GM19452 (cell line): ENCODE data around the gene PPIB.
"Not testable (repeated sequence)": the region's sequence is repeated elsewhere in the genome, so short reads cannot be mapped to it uniquely, and the experiment has no call there.

Experiments
- ATAC-seq: cut with Tn5 transposase; IDR thresholded peaks from one replicate; pipeline ENCODE4 v1.9.1; 2021; ENCODE audit not compliant: unreplicated experiment

PPIB gene

DNA sequence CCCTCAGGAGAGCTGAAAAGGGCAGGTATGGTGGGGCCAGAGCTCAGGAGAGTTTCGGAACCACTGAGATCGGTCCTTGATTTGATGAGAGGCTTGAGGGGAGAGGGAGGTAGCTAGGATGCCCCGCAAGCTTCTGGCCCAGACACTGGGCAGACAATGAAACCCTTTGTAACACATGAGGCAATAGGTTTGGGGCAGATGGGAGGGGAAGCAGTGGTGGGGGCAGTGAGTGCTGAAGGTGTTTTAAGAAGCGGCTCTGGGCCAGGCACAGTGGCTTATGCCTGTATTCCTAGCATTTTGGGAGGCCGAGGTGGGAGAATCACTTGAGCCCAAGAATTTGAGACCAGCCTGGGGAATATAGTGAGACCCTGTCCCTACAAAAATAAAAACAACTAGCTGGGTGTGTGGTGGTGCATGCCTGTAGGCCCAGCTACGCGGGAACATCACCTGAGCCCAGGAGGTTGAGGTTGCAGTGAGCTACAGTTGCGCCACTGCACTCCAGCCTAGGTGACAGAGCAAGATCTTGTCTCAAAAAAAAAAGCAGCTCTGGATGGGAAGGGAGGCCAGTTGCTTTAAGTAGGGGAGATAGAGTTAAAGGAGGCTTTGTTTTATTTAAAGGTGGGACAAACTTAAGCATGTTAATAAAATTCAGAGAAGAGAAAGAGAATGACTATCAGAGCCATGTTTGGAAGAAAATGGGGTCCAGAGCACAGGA lies 20.9 kb downstream of the PPIB start:
- no peak for ATAC-seq

DNA sequence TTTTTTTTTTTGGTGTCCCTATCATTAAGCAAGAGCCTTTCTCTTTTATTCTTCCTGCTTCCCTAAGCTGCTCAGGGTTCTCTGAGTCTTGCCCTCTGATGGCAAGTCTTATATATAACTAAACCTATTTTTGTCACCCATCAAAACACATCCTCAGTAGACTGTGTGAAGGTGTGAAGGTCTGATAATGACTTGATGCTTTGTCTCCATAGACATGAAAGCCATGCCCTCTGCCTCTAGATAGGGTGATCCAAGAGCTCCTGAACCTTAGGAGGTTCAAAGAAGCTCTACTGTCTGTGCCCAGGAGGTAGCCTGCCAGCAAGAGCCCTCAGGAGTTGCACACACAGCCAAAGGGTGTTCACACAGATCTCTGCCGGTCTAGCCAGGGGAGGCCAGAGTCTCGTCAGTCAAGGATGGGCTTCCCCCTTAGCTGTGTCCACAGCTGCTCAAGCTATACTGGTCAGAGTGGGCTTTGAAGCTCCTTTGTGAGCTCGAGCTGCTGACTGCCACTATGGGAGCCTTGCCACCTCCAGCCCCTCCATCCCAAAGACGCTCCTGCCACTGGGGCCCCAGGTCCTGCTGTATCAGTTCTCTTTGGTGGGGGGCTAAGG lies 24.4 kb downstream of the PPIB start:
- no peak for ATAC-seq

DNA sequence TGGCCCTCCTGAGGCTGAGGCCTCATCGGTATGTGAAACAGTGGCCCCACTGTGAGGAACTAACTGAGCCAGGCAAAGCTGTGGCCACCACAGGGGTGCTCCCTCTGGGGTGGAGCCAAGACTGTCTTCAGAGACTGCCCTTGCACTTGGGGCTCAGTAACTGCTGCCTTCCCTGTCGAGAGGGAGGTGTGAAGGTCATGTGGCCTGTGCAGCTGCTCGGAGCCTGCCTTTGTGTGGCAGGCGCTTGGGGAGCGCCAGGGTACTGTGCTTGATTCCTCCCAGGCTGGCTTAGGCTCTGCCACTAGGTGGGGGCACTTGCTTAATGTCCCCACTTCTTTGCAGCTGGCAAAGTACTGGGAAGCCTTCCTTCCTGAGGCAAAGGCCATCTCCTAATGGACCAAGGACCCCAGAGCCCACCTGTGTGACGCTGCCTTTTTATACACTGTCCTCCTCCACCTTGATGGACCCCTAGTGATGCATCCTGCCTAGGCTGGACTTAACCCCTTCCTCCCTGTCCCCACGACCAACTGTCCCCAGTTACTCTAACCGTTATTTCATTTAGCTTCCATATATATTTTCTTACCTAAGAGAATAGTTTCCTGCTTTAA lies 25.5 kb downstream of the PPIB start:
- ATAC-seq: no peak

DNA sequence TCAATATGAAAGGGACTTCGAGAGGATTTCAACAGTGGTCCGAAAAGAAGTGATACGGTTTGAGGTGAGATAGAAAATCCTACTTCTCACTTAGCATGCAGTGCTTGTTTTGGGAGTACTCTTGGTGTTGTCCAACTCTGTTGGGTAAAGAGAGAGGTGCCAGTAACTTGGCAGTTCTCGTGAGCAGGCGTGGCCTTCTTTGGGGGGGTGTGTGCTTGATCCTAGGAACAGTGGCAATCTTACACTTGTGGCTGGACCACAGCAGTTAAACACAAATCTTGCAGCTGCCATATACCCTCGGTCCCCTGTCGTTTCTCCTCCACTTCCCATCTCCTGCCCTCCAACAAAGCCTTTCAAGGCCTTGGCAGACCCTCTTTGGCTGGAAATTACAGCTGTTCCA lies 26.5 kb downstream of the PPIB start:
- ATAC-seq: no peak

DNA sequence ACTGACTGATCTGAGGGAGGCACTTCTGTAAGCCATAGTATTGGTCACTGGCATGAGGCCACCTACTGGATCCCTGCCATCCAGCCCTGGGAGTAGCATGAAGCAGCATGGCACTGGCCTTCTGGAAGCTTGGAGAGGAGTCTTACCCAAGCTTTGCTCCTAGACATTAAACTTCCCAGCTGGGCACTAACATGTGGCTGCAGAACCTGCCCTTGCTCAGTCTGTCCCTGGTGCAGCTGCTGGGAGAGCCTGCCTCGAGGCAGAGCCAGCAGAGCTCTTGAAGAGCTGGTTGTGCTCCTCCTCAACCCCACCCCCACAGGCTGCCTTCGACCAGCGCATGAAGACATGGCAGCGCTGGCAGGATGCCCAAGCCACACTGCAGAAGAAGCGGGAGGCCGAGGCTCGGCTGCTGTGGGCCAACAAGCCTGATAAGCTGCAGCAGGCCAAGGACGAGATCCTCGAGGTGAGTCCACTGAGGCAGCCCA lies 28.4 kb downstream of the PPIB start:
- ATAC-seq: no peak

DNA sequence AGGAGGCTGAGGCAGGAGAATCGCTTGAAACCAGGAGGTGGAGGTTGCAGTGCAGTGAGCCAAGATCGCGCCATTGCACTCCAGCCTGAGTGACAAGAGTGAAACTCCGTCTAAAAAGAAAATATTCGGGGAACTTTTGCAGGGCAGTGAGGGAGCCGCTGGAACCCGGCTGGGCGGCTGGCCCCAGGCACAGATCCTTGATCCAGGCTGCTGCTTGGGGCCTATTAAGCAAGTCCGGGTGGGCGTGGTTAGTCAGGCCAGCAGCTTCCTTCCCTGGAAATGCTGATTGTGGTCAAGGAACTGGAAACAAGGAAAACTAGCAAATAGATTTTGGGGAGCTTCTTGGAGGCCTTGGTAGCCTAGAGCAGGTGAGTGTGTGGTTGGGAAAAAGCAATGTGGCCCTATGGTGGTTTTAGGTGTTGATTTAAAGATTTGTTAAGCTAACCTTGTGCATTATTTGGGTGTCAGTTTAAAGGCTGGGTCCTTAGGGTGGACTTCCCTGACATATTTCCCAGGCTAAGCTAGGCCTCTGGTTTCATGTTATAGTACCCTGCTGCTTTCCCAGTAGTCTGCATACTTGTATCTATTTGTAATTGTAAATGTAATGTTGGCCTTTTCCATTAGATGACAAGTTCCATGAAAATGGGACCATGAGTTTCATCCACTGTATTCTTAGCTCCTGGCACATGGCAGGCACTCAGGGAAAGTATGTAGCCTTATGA lies 29.0 kb downstream of the PPIB start:
- ATAC-seq: no peak

DNA sequence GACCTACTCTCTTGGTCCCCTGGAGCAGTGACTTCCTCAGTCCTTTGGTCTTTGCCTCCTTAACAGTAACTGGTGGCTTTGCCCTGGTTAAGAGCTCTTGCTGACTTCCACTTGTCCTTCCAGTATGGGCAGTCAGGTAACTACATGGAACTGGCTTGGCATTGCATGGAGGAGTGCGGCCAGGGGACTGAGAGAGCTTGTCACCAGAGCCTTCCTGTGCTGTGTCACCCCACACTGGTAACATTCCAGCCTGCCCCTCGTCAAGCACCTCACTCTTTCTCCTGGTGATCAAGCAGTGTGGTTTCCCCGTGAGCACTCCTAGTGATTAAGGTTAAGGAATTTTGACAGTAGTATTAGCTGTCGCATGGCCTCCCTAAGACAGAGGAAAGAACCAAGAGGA lies 30.6 kb downstream of the PPIB start:
- no peak for ATAC-seq

DNA sequence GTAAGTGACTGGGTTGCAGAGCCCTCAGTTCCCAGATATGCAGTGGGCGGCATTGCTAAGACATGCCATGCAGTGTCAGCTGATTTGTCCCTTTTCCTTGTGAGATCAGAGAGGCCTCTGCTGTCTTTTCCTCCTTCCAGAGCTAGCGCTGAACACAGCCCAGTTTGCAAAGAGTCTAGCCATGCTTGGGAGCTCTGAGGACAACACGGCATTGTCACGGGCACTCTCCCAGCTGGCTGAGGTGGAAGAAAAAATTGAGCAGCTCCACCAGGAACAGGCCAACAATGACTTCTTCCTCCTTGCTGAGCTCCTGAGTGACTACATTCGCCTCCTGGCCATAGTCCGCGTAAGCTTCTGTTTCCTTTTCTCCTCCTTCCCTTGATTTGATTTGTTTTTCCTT lies 31.3 kb downstream of the PPIB start:
- no peak for ATAC-seq

DNA sequence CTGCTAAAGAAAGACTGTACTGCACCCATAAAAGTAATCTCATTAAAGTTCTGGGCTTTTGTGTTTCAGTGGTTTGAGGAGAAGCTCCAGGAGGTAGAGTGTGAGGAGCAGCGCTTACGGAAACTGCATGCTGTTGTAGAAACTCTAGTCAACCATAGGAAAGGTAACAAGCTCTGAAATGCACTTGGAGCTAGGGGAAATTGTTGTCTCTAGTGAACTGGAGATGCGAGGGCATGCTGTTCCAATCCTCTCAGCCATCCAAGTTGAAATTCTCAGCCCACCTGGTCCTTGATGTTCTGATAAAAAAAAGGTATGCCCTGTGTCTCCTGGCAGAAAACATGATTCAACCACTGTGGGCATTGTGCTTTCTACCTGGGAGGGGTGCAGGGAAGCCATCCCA lies 32.7 kb downstream of the PPIB start:
- no peak for ATAC-seq

DNA sequence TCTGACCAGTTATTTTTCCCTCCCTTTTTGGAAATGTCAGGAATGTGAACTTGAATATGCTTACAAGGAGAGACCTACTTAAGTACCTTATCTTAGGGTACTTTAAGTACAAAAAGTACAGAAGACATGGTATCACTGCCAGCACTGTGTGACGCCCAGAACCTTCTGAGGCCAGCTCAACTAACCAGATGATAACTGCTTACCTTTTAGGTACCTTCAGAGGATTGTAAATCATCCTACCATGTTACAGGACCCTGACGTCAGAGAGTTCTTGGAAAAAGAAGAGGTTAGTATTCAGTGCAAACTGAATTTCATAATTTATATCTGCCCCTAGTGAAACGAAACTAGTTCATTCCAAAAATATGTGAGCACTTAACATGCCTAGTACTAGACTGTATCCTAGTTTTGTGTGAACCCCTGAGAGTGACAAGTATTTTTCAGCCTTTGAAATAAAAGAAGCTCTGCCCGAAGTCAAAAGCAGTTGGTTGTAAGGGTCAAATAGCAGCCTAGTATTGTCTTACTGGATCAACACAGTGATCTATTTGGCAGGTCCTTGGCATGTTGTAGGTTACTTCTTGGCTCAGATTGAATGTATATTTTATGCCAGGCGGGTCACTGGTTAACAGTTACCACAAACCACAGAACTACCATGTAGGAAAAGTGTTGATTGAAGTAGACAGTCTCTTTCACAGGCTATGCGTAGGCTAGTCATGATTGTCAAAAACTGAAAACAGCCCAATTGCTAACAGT lies 35.1 kb downstream of the PPIB start:
- ATAC-seq: no peak

DNA sequence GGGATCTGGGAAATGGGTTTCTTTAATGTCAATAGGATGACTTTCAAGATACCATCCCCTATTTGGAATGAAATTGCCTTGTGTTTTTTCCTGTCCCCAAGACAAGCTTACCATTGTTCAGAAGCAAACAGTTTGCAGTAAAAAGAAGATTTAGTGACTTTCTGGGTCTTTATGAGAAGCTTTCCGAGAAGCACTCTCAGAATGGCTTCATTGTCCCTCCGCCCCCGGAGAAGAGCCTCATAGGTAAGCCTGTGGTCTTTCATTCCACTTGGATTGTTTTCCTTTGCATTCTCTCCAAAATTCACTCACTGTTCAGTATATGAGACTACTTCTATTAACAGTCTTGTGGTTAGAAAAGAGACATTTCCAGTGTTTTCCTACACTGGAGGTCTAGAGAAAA lies 36.8 kb downstream of the PPIB start:
- ATAC-seq: no peak

DNA sequence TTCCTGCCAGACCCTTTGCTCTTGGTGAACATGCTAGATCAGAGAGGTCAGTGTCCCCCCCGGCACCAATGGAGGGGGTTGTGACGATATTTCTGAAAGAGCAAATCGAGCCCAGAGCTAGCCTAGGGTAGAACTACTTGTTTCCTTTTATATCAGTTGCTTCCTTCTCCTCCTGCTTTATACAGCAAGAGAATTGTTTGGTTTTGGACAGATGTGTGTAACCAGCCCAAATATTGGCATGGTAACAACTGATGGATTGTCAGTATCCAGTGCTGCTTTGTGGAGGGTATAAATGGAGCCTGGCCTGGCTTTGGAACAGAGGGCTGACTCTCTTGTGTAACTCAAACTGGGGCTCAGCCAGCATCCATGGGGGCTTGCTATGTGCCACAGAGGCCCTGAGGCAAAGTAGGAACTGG lies 39.9 kb downstream of the PPIB start:
- ATAC-seq: no peak

DNA sequence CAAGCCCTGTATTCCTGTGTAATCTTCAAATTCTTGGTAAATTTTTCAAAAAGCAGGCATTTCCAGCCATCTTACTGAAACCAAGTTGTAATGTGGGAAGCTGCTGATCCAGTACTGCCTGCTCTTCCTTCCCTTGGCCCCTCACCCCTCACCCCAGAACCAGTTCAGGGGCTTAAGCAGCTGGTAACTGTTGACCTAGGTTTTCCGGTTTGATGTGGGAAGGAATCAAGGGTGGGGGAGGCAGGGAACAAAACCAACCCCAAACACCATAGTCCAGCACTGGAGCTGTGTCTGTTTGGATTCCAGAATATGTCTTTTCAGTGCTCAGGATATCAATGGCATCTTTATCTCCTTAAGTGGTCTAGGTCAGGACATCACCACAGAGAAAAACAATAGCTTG lies 40.4 kb downstream of the PPIB start:
- ATAC-seq: no peak

DNA sequence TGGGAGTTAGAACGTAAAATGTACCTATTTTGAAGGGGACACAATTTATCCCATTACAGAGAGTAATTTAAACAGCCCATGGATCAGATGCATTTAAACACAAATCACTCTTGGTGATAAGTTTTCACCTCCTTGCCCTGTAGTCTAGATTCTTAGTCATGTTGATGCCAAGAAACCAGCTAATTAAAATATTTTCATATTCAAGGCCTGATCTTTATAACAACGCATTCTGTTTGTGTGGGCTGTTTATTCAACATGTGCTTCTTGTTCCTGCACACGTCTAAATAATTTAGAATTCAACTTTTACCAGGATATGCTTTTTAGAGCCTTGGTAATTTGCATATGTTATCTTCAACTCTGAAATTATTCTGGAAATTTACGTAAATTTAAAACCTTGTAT lies 41.2 kb downstream of the PPIB start:
- ATAC-seq: no peak

DNA sequence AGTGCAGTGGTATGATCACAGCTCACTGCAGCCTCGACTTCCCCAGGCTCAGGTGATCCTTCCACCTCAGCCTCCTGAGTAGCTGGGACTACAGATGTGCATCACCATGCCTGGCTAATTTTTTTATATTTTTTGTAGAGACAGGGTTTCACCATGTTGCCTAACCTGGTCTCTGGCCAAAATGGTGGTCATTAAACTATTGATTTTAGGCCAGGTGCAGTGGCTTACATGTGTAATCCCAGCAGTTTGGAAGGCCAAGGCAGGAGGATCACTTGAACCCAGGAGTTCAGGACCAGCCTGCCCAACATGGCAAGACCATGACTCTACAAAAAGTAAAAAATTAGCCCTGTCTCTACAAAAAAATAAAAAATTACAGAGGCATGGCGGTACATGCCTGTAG lies 42.5 kb downstream of the PPIB start:
- ATAC-seq: not testable (repeated sequence)

DNA sequence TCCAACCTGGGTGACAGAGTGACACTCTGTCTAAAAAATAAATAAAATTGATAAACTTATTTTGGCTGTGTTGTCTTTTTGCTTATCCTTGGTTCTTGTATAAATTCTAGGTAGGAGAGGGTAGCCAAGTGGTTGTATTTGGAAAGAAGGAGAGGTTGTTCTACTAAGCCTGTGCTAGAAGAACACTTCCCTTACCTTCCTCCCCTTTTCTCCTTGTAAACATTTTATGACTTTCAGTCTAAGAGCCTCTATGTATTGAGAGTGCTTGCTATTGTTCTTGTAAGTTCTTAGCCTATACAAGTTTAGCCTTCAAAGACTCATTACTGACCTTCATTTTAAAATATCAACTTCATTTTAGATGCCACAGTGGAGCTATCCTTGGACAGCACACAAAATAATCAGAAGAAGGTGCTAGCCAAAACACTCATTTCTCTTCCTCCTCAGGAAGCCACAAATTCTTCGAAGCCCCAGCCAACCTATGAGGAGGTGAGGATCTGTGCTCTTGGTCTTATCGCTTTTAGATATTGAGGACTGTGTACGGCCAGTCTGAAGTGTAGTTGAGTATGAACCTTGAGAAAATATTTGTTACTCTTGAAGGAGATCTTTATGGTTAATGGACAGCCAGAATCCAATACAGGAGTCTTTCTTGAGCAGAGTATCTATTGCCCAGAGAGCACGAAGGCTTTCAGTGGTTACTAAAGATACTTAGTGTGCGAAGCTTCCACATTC lies 44.9 kb downstream of the PPIB start:
- ATAC-seq: no peak

DNA sequence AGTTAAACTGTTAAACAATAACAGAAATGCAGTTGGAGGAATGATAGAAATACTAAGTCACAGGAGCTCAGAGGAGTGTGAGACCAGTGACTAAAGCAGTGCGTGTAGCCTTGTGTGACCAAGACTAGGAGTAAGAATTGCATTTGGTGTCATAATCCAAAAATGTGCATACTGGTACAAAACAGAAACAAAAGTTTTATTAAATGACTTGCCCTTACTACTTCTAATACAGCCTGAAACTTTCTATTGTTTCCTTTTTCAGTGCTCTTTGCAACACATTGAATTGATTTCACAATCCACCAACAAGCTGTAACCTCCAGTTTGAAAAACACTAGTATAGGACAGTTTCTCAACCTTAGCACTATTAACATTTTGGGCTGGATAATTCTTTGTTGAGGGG lies 49.9 kb downstream of the PPIB start:
- no peak for ATAC-seq

DNA sequence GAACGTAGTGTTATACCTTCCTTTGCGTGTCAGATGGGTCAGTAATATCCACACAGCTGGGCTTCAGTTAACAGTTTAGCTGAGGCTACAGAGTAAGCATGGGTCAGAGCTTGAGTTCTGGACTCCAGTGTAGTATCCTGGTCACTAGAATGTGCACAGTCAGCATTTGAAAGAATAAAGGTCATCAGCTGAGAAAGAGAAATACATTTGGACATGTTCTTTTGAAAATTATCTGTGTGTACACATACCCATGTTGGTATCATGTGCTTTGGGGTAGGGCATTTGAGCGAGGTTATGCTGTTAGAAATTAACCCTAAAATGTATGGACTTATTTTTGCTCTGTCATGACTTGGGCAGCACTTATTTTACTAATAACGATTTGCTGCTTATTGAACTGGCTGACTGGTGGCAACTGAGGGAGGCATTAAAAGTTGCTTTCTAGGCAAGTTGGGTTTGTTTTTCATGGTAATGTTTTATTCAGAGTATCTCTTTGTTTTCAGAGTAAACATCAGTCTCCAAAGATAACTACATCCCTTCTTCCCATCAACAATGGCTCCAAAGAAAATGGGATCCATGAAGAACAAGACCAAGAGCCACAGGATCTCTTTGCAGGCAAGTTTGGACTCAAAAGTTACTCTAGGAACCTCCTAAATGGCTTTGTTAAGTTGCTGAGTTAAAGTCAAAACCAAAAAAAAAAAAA lies 50.6 kb downstream of the PPIB start:
- no peak for ATAC-seq

DNA sequence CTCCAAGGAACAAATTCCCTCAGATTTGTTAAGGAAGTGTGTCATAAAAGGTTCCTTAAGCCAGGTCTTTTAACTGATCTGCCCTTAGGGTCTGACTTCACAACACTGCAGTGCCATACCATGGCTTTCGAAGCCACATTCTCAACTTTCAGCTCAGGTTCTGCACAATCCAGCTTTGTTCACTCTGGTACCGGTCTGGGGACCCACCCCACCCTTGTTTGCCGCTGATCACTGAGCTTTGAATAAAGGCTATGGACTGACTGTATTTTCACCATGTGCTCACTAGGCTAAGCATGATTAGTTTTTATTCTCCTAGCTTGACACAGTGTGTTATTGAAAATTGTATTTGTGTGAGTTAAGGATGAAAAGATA lies 51.2 kb downstream of the PPIB start:
- no peak for ATAC-seq
